Tibial nerve (tissue), 3 donors: ENCODE data around the gene ZNF382.

ENCODE experiments used
- POLR2A ChIP-seq, 2 donors: fragments of 450-650 bp; IDR thresholded peaks; one replicate each; pipeline ENCODE4 v1.6.1; 2017; ENCODE audit warnings: antibody characterized with exemption in 2 of 2, mild to moderate bottlenecking in 2 of 2, moderate library complexity in 2 of 2
- TF ChIP-seq, protein P1 (sequence below), 5 experiments: fragments of 200-600 bp in 3 of 5; fragments of 450-650 bp in 2 of 5; sonication (generic) in 3 of 5; IDR thresholded peaks; one replicate each; pipeline ENCODE4 v1.5.1; 2016 to 2019; ENCODE audit warnings: antibody characterized with exemption in 5 of 5, mild to moderate bottlenecking in 3 of 5, moderate library complexity in 2 of 5

GRCh38 chr19:36572593-36573019 is 32.5 kb upstream of the ZNF382 start:
- TF ChIP-seq, protein P1, sequence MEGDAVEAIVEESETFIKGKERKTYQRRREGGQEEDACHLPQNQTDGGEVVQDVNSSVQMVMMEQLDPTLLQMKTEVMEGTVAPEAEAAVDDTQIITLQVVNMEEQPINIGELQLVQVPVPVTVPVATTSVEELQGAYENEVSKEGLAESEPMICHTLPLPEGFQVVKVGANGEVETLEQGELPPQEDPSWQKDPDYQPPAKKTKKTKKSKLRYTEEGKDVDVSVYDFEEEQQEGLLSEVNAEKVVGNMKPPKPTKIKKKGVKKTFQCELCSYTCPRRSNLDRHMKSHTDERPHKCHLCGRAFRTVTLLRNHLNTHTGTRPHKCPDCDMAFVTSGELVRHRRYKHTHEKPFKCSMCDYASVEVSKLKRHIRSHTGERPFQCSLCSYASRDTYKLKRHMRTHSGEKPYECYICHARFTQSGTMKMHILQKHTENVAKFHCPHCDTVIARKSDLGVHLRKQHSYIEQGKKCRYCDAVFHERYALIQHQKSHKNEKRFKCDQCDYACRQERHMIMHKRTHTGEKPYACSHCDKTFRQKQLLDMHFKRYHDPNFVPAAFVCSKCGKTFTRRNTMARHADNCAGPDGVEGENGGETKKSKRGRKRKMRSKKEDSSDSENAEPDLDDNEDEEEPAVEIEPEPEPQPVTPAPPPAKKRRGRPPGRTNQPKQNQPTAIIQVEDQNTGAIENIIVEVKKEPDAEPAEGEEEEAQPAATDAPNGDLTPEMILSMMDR (IDR thresholded peaks at IDR 0.05), result no peak
- no peak for TF ChIP-seq POLR2A (IDR thresholded peaks at IDR 0.05)
